HG02623 (cell line): Measurements from ENCODE around the gene APEH.

Experiments used
- ATAC-seq: cut with Tn5 transposase; IDR thresholded peaks from one replicate; pipeline ENCODE4 v1.9.1; 2021; ENCODE audit warnings: moderate library complexity; ENCODE audit not compliant: unreplicated experiment

APEH gene

DNA sequence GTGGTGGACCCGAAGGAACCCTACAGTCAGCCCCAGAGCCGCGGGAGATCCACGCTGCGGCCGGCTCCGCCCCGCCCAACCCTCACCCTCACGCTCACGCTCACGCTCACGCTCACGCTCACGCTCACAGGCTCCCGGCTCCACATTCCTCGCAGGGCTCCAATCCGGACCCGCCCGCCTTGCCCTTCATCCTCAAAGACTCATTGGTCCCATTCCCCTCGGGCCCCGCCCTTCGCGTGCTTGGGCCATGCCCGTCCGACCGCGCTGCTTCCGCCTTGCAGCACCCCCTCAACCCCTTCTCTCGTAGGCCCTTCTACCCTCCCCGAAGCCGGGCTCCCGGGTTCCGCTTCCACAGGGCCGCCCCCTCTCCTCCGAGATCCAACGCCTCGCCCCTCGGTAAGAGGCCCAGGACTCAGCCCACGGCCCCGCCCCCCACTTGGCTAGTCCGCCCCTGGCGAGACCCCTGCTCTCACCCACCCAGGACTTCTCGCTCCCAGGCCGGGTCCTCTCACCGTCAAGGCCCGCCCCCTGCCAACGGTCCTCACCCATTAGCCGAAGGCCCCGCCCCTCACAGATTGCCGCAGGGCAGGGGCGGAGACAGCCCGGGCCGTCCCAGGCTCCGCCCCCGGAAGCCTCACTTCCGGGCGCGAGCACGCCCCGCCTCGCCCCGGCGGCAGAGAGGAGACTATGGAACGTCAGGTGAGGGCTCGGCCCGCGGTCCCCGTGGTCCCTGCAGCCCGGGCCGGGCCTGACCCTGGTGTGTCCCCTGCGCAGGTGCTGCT lies at the start of gene APEH:
APEH (plus strand) TSS at position 637 of the 782 bp plus-strand sequence; CDS start at position 688, 51 bp downstream.
- ATAC-seq = peak; percentile 69

DNA sequence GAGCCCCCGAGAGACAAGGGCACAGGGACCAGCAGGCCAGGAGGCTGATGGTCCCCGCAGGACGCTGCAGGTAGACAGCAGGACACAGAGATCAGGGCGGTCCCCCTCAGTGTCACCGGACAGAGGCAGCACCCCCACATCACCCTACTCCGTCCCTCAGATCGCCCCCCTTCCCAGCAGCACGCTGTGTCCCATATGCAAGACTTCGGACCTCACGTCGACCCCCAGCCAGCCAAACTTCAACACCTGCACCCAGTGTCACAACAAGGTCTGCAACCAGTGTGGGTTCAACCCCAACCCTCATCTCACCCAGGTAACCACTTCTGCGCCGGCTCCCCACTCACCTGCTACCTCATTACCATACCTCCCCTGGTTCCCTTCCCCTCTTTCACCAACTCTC lies 49.1 kb upstream of the APEH start:
- ATAC-seq = no peak

DNA sequence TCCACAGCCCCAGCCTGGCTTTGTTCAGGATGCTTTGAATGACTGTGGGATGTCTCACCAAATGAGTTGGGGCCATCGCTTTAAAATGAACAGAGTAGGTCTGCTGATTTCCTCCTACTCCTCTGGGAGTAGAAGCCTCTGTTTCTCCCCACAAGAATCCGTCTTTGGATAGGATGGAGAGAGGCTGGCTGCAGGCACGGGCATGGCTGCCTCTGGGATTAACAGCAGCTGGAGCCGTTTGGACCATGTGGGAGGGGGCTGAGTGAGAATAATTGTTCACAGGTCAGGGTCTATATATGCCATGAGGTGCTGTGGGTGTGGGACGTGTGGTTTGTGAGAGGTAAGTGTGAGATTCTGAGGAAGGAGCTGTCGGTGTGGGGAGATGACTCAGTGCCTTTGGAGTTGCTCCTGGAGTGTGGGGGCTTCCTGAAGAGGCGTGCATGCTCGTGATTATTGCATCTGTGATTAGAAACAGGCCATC lies 48.0 kb upstream of the APEH start:
- ATAC-seq = no peak

DNA sequence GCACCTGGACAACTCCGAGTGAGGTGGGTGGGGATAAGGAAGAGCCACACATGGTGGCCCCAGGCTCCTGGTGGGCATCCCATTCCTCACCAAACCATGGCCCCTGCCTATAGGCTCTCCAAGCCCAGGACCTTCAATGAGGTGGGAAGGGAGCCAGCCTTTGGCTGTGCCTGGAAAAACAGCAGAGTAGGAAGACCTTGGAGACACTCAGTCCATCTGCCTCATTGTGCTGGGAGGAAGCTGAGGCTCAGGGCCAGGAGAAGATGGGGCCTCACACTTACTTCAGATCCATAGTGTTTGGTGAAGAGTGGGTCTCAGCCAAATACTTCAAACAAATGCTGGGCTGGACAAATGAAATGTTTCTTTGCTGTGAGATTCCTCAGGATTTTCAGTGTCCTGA lies 47.4 kb upstream of the APEH start:
- ATAC-seq = no peak

DNA sequence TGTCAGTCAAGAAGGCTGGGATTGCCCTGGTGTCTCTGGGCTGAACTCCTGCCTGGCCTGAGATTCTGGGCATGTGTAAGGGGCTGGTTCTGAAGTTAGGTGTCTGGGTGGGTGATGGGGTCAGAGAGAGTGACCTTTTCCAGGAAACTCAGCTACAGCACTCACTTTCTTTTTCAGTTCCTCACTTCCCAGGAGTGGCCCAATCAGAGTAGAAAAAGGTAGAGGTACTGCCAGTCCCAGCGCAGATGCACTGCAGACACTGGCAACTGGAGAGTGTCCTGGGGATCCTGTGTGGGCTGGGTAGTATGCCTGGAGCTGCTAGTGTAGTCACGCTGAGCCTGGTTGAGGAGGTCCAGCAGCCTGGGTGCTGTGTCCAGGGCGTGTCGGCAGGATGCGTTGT lies 46.5 kb upstream of the APEH start:
- no peak for ATAC-seq

DNA sequence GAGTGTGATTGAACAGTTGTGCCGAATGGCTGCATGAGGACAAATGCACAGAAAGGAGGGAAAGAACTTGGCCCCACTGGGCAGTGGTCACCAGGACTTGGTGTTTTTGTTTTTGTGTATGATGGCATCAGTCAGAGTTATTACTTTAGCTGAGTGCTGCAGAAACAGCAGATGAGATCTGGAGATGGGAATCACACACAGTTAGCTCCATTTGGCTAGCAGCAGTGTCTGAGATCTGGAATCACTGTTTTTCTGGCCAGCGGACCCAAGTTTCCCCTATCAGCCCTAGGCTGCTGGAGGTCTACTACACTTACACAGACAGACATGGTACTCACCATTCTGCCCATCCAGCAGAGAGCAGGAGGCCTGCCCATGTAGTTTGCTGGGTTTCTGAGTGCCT lies 45.9 kb upstream of the APEH start:
- ATAC-seq = no peak

DNA sequence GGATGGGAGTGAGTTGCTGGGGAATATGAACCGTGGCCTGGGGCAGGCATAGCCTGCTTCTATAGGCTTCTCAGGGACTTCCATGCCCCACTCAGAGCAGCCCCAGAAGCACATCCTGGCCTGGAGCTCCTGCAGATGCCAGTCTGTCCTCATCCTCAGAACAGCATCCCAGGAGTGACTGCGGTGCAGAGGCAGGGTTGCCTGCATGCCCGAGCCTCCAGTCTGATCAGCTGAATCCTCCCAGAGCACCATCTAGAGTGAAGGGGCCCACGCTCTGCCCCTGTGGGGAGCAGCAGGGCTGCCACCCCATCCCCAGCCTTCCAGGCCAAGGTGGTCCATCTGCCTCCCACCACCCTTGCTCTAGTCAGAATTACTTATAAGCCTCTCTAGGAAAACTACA lies 44.7 kb upstream of the APEH start:
- ATAC-seq = no peak

DNA sequence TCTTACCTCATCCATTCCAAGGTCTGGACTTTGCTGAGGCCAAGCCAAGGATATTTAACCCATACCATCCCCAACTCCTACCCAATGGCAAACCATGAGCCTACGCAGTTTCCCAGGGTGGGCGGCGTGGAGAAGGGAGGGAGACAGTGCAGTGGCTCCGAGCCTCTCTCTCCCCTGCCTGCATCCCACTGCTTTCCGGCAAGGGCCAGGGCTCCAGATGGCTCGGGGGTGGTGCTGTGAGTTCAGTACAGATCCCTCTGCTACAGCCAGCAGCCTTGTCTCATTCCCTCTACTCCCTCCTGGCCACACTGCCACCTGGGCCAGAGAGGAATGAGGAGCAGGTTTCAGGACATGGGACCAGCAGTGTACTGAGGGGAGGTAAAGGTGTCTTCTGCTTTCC lies 44.3 kb upstream of the APEH start:
- ATAC-seq = no peak

DNA sequence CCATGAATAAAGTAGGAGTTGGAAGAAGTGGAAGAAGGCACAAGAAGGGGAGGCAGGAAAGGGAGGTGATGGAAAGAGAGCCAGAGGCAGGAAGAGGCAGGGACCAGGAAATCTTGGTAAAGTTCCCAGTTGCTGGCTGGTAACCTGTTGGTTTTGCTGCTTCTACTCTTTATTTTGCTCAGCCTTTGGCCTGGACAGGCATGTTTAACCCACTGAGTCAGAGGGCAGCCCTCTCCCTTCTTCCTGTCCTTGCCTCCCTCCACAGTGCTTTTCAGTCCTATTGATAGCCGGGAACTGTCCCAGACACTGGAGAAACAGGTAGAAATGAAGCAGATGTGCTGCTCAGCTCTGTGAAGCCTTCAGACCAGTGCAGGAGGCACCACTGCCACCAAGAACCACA lies 43.4 kb upstream of the APEH start:
- no peak for ATAC-seq

DNA sequence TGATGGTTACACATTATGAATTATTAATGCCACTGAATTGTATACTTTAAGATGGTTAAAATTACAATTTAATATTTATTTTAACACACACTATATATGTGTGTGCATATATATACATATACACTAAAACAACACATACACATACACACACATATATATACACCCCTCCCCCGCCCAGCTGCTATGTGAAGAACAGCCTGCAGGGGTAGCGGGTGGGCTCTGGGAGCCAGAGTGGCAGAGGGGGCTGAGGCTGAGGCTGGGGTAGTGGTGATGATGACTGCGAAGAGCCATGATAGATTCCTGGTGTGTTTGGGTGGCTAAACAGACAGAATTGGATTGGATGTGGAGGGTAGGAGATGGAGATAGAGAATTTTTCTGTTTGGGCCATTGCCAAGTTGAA lies 39.4 kb upstream of the APEH start:
- no peak for ATAC-seq

DNA sequence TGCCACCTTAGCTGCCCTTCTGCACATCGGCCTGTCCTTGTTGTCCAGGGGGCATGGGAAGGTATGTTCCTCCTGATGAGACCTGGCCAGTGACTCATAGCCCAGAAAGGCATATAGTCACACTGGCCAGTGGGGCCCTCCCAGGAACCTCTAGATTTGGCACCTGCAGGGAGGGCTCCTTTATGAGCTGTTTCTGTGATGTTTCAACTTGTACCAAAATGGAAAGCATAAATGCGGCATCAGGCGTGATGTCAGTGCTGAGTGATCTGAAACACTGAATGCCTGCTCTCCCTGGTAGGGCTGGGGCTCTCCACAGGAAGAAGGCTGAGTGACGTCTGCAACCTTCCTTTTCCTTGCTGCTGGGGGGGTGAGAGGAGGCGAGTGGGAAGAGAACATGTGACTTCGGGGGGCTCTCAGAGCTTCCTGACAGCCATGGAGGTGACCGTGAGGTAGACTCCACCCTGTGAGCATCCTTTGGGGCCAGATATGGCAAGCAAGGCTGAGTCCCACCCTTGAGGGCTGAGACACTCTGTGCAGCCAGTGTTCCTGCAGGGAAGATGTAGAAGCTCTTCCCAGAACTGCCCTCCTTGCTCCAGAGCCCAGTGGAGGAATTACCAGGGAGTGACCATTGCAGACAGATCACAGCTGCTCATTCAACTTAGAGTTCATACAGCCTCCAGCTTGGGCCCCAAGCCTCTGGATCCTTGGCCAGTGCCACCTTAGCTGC lies 37.1 kb upstream of the APEH start:
- ATAC-seq = no peak

DNA sequence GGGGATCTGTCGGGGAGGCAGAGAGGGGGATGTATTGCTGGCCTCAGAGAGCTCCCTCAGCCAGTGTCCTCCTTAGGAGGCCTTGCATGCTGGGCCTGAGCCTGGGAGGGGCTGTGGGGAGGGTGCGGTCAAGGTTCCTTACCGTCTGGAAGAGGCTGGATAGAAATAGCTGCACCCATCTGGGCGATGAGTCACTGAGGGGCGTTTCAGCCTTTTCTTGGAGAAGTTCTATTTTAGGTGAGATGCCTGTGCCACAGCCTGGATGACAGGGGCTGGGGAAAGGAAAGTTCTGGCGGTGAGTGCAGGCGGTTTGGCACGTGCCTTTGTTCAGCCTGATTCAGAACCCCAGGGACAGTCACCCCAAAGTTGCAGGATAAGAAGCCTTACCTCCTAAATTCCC lies 35.7 kb upstream of the APEH start:
- no peak for ATAC-seq

DNA sequence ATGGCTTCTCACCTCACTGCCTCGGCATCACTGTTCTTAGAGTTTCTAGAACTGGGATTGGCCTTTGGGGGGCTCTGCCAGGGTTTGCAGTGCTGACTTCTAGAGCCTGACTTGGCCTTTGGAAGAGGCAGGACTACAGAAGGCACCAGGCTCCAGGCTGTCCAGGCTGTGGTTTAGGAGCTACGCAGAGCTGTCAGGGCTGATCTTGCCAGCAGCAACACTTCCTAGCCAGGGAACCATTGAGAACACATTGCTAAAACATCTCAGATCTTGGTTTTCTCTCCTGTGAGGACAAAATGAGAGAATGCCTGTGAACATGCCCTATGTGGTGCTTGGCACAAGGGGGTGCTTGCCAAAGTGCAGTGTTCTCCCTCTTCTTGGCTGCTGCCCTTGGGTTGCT lies 34.6 kb upstream of the APEH start:
- ATAC-seq = no peak

DNA sequence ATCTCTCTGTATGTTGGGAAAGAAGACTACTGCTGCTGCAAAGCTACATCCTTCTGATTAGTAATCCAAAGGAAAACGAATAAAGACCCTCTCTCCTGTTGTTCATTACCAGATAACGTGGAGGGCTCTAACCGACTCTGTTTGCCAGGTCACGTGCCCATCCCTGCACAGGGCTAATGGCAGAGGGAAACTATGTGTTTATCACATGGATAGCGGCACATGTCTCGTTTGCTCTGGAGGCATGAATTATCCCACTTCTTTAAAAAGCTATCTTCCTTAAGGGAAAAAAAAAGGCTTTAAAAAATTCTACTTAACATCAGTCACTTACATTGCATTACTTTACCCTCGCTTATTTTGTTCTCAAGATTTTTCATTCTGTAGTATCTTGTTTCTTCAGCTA lies 32.9 kb upstream of the APEH start:
- no peak for ATAC-seq

DNA sequence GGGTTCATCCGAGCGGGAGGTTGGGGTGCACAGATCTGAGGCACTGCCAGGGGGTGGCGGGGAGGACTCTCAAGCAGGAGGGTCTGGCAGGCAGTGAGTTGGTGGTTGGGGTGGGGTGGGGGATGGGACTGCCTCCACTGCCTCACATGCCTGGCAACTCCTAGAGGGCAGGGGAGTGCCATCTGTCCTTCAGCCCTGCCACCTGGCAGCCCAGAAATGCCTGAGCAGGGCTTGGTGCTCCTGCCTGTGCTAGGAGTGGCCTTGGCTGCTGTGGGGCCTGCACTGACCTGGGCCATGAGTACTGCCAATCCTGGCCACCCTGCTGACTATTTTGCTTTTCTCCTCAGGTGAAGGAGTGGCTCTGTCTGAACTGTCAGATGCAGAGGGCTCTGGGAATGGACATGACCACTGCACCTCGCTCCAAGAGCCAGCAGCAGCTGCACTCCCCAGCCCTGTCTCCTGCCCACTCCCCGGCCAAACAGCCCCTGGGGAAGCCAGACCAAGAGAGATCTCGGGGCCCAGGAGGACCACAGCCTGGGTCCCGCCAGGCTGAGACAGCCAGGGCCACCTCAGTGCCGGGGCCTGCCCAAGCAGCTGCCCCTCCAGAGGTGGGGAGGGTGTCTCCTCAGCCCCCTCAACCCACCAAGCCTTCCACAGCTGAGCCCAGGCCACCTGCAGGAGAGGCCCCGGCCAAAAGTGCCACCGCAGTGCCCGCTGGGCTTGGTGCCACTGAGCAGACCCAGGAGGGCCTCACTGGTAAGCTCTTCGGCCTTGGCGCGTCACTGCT lies 32.0 kb upstream of the APEH start:
- no peak for ATAC-seq

DNA sequence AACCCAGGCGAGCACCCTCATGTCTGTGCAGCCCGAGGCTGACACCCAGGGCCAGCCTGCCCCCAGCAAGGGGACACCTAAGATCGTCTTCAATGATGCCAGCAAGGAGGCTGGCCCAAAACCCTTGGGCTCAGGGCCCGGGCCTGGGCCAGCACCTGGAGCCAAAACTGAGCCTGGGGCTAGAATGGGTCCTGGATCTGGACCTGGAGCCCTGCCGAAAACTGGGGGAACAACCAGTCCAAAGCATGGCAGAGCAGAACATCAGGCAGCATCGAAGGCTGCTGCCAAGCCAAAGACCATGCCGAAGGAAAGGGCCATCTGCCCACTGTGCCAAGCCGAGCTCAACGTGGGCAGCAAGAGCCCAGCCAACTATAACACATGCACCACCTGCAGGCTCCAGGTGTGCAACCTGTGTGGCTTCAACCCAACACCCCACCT lies 31.4 kb upstream of the APEH start:
- ATAC-seq = no peak

DNA sequence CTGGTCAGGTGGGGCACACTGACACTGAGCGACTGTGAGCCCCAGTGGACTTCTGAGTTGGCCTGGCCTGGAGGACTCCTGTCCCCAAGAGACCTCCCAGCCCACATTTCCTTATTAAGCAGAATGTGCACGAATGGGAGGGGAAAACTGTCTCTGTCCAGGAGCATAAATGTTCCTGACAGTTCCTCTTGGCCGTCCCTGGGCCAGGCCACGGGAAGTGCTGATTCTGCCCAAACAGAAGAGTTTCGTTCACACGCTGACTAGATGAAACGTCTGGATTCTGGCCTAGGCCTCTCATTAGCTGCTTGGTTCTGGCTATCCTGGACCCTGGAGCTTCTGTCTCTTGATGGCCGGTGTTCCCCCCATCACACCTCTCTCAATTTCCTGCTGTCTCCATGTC lies 29.5 kb upstream of the APEH start:
- ATAC-seq = no peak

DNA sequence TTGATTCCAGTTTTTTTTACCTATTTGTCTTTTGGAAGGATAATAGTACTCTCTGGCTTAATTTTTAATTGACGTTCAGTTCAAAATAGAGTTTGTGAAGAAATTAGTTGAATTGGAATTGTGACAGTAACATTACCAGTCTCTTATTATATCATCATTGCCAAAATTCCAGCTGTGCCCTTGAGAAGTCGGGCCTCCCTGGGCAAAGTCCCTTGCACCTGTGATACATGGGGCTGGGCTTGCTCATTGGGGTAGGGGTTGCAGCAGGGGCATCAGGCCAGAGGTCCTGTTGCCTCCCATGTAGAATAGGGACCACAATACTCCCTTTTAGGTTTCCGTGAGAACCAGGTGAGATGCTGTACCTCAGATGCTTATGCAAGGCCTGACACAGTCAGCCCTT lies 27.9 kb upstream of the APEH start:
- no peak for ATAC-seq

DNA sequence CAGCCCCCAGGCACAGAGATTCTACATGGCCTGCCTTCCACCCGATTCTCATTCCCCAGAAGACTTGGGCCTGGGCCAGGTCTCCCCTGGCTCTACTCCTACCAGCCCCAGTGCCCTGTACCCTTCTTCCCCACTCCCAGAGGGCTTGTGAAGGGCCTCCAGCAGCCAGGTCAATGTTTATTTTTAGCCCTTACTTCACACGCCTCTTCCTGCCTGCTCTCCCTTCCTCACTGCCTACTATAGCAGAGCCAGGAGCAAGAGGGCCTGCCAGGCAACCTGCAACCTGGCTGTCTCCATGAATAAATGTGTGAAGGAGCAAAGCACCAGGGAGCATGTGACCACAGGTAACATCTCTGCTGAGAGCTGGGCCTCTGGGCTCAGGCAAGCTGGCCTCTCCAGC lies 26.4 kb upstream of the APEH start:
- ATAC-seq = no peak

DNA sequence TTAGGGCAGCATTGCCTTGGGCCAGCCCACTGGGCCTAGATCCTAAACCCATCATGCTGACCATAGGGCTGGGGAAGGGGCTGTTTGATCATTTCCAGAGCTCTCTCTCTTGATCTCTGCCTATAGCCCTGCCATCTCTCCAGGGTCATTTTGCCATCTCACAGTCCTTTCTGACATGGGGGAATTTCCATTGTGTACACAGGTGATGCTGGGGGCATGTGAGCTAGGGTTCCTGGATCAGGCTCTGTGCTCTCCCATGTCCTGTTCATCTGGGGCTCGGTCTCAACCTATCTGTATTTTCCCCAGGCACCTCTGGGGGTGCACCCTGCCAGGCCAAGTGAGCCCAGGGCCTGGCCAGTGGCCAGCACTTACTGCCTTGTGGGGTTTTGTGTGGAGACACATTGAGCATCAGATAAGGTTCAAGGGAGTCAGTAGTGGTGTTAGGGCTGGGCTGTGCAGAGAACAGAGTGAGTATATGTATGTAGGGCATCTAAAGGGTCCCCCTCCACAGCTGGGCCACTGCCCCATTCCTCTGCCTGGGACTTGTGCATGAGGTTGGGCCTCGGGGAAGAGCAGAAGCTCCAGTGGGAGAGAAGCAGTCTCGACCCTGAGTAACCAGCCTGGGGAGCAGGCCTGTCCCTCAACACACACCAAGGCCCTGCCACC lies 25.7 kb upstream of the APEH start:
- no peak for ATAC-seq

DNA sequence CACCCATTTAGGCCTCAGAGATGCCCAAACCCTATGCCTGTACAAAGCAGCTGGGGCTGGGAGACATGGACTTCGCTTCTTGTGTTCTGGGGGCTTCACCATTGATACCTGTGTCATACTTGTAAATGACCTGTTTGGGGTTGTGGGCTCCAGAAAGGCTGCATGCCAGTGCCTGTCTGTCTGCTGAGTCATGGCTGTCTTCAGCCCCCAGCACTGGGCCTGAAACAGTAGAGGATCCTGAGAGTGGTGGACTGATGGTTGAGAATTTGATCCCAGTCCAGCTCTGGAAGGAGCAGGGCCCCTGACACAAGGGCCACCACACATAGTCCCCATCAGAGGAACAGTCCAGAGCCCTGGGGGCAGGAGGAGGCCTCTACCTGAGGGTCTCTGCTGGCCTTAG lies 24.6 kb upstream of the APEH start:
- no peak for ATAC-seq
